Measurements from ENCODE around the gene CC2D2B. TPM values are rescaled to one million over a fixed set of nuclear protein-coding genes. Genes with fewer than 3 reads are reported as not detected.

The CC2D2B gene
- total RNA-seq, 2 donors from 2014 or later, result 0.57 to 1.2 TPM

Other genes starting within 250 kb of the CC2D2B start
- 10 to 100 TPM; 17.5 to 52.0 TPM for gene TCTN3, start 214.0 kb upstream of the CC2D2B start, total RNA-seq
- 100 to 1,000 TPM in 1 of 2 donors, 10 to 100 TPM in 1; 56.4 to 111 TPM for gene ENTPD1, start 151.8 kb upstream of the CC2D2B start, total RNA-seq
- gene CCNJ, start 135.6 kb downstream of the CC2D2B start, total RNA-seq, result 10 to 100 TPM; 12.1 to 14.2 TPM
- gene ZNF518A, start 222.3 kb downstream of the CC2D2B start, total RNA-seq, result 10 to 100 TPM; 21.1 to 27.7 TPM